ENCODE data around the gene COA6. TPM values are rescaled to one million over a fixed set of nuclear protein-coding genes. Genes with fewer than 3 reads are reported as not detected.

The COA6 gene
- total and polyA plus RNA-seq, 2 of the 13 experiments (the other 11 are each of a cell fraction or from before 2014, with no cell fraction given): 32.4 to 104 TPM

GRCh38 chr1:234373064-234373958 is at the start of gene COA6 (continued):
- TF ChIP-seq NFAT5 (CRISPR knock-in tag; IDR thresholded peaks at IDR 0.05) (no peak; the same call in 1 of the 2 replicates), ZSCAN20 (CRISPR knock-in tag; IDR thresholded peaks at IDR 0.05; ENCODE audit: borderline replicate concordance) (no peak), SUZ12 (IDR thresholded peaks at IDR 0.05; ENCODE audit: low read depth, low read length) (no peak), RXRA (CRISPR knock-in tag; IDR thresholded peaks at IDR 0.05) (peak; percentile 77), ZNF282 (IDR thresholded peaks at IDR 0.05; ENCODE audit: partially characterized antibody) (no peak), MAX (IDR thresholded peaks at IDR 0.05) (peak; percentile 84), YEATS2 (CRISPR knock-in tag; IDR thresholded peaks at IDR 0.05; ENCODE audit: borderline replicate concordance) (peak; percentile 94), ZNF709 (CRISPR knock-in tag; IDR thresholded peaks at IDR 0.05) (peak; percentile 90), BCL3 (CRISPR knock-in tag; IDR thresholded peaks at IDR 0.05) (peak; percentile 95), ZNF782 (CRISPR knock-in tag; IDR thresholded peaks at IDR 0.05; ENCODE audit: borderline replicate concordance) (peak; percentile 73), ZNF614 (CRISPR knock-in tag; IDR thresholded peaks at IDR 0.05; ENCODE audit: borderline replicate concordance) (peak; percentile 75; the same call in 1 of the 2 replicates), GATAD2A (CRISPR knock-in tag; IDR thresholded peaks at IDR 0.05) (no peak; the same call in none of the 2 replicates), XBP1 (CRISPR knock-in tag; IDR thresholded peaks at IDR 0.05) (0 out of 2 replicates have a peak, but pooled peaks have one; percentile 52), RBFOX2 (IDR thresholded peaks at IDR 0.05; ENCODE audit: low read depth, low read length) (peak; percentile 91), RARG (CRISPR knock-in tag; IDR thresholded peaks at IDR 0.05; ENCODE audit: low read depth) (no peak), KDM6A (CRISPR knock-in tag; IDR thresholded peaks at IDR 0.05; ENCODE audit: low read depth) (no peak), FOXC1 (CRISPR knock-in tag; IDR thresholded peaks at IDR 0.05; ENCODE audit: borderline replicate concordance) (peak; percentile 85), SP1 (IDR thresholded peaks at IDR 0.05) (no peak), SP1 (CRISPR knock-in tag; IDR thresholded peaks at IDR 0.05) (peak; percentile 62; the same call in 1 of the 2 replicates), TFDP2 (CRISPR knock-in tag; IDR thresholded peaks at IDR 0.05) (no peak; the same call in 1 of the 2 replicates), HMG20A (CRISPR knock-in tag; IDR thresholded peaks at IDR 0.05; ENCODE audit: borderline replicate concordance) (no peak), ZNF678 (CRISPR knock-in tag; IDR thresholded peaks at IDR 0.05) (peak; percentile 79; the same call in 1 of the 2 replicates), KAT8 (CRISPR knock-in tag; IDR thresholded peaks at IDR 0.05) (peak; percentile 98), ZNF121 (CRISPR knock-in tag; IDR thresholded peaks at IDR 0.05) (peak; percentile 60)

Data from HepG2 (cell line).